ENCODE results near the gene LPCAT4. TPM values are rescaled to one million over a fixed set of nuclear protein-coding genes. Genes with fewer than 3 reads are reported as not detected.

LPCAT4 gene
- total RNA-seq, 1 experiment from 2014 or later: 12.0 TPM

Other genes with a start within 250 kb of the LPCAT4 start
- 38.2 and 40.1 TPM in 2 replicates for gene KATNBL1, start 157.1 kb downstream of the LPCAT4 start, total RNA-seq (2014; rRNA removed; shearing (Covaris generic))
- 158 and 216 TPM in 2 replicates for gene EMC4, start 142.2 kb downstream of the LPCAT4 start, total RNA-seq (2014; rRNA removed; shearing (Covaris generic))
- gene SLC12A6, start 29.4 kb downstream of the LPCAT4 start, total RNA-seq (2014; rRNA removed; shearing (Covaris generic)): 2.6 and 3.4 TPM in 2 replicates
- gene NOP10, start 24.1 kb downstream of the LPCAT4 start, total RNA-seq (2014; rRNA removed; shearing (Covaris generic)): 367 and 416 TPM in 2 replicates
- gene NUTM1, start 23.9 kb downstream of the LPCAT4 start, total RNA-seq (2014; rRNA removed; shearing (Covaris generic)): not detected in 2 replicates
- 1.3 and 2.1 TPM in 2 replicates for gene GOLGA8A, start 70.6 kb upstream of the LPCAT4 start, total RNA-seq (2014; rRNA removed; shearing (Covaris generic))
- gene GOLGA8B, start 216.5 kb upstream of the LPCAT4 start, total RNA-seq (2014; rRNA removed; shearing (Covaris generic)): 8.3 and 11.1 TPM in 2 replicates